ENCODE results near the gene TMEM163. TPM values are rescaled to one million over a fixed set of nuclear protein-coding genes. Genes with fewer than 3 reads are reported as not detected.

The TMEM163 gene
- total RNA-seq, 1 donor: not detected

DNA sequence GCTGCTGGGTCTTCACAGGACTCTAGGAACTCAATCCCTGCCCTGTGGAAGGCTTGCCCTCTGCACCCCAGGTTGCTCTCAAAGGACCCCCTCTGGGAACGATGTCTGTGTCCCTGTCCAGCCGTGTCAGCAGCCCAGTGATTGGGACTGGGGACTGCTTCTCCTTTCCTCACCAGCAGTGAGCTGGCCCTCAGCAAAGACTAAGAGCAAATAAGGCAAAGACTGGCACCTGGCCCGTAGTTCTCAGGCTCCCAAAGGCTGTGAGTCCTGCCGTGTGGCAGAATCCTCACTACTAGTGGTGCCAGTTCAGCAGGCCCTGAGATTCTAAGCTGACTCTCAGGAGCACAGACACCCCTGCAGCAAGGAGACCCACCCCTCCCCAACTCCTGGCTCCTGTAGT lies 47.8 kb downstream of the TMEM163 start:
- DNase-seq (ENCODE audit: low read depth): no peak
- TF ChIP-seq, protein P1, sequence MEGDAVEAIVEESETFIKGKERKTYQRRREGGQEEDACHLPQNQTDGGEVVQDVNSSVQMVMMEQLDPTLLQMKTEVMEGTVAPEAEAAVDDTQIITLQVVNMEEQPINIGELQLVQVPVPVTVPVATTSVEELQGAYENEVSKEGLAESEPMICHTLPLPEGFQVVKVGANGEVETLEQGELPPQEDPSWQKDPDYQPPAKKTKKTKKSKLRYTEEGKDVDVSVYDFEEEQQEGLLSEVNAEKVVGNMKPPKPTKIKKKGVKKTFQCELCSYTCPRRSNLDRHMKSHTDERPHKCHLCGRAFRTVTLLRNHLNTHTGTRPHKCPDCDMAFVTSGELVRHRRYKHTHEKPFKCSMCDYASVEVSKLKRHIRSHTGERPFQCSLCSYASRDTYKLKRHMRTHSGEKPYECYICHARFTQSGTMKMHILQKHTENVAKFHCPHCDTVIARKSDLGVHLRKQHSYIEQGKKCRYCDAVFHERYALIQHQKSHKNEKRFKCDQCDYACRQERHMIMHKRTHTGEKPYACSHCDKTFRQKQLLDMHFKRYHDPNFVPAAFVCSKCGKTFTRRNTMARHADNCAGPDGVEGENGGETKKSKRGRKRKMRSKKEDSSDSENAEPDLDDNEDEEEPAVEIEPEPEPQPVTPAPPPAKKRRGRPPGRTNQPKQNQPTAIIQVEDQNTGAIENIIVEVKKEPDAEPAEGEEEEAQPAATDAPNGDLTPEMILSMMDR (IDR thresholded peaks at IDR 0.05; ENCODE audit: insufficient read depth, low read depth, low read length): no peak
- H3K4me3 ChIP-seq (ENCODE audit: low read depth, low read length): no peak overlapping the region

DNA sequence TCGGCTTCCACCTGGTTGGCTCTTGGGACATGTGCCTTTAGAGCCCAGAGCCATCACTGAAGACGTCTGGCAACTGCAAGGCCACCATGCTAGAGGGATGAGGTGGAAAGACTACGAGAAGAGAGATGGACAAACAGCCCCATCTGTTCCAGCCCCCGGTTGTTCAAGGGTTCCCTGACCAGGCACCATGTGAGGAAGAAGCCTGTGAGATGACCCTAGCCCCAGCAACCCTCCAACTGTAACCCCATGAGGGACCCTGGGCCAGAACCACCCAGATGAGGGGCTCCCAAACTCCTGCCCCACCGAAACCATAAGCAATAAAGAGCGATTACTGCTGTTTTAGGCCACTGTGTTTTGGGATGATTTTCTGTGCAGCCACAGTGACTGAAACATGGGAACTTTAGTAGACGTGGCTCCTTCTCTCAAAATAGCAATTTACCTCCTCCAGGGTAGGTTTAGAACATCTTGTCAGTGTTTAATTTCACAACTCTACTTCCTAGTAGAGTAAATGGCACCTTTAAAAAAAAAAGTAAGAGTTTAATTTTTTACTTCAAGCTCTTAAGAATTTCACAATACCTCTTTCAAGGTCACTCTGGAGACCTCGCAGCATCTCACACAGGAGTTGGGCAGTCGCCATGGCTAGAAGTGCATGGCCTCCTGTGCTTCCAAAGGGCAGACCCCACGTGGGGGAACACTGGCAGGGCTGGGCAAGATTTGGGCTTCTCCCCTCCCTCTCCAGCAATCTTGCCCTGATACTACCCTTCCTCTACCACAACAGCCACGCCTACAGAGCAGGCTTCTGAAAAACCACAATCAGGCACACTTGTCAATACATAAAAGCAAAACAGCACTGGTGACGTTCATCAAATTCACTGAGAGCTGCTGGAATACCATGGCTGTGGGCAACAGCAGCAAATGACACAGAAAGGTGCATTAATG lies 48.8 kb downstream of the TMEM163 start:
- no peak overlapping the region for H3K4me3 ChIP-seq (ENCODE audit: low read depth, low read length)
- DNase-seq (ENCODE audit: low read depth): no peak
- TF ChIP-seq, protein P1 (IDR thresholded peaks at IDR 0.05; ENCODE audit: insufficient read depth, low read depth, low read length): no peak

DNA sequence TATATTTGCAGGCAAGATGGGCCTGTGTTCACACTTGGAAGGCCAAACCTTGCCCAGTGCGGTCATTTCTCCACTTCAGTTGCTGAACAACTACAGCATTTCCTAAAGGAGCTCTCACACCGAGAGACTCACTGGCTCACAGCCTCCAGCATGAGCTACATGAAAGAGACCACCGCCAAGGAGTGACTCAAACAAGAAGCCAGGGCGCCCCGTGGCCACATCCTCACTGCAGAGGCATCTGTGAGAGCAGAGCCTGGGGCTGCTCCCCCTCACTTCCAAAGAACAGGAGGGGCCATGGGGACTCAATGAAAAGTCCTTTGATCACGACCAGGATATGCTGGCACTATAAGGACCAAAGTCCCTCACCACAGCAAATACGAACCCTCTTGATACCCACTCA lies 50.0 kb downstream of the TMEM163 start:
- no peak overlapping the region for H3K4me3 ChIP-seq (ENCODE audit: low read depth, low read length)
- DNase-seq (ENCODE audit: low read depth): no peak
- TF ChIP-seq, protein P1 (IDR thresholded peaks at IDR 0.05; ENCODE audit: insufficient read depth, low read depth, low read length): no peak

DNA sequence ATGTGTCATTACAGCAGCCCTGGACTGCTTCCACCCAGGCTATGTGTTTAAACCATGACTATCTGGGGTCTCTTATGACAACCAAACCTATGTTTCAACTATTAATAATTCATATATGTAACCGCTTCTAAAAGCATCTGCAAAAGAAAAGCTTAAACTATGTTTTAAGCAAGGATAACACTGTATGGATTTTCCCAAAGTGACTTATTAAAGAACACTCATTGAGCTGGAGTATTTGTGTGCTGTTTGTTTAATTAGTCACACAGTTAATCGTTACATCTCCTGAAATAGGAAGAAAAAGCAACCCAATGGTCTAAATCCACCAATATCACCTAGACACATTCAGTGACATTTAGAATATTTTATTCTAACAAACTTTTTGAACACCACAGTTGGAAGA lies 51.3 kb downstream of the TMEM163 start:
- no peak for DNase-seq (ENCODE audit: low read depth)
- TF ChIP-seq, protein P1 (IDR thresholded peaks at IDR 0.05; ENCODE audit: insufficient read depth, low read depth, low read length): no peak
- no peak overlapping the region for H3K4me3 ChIP-seq (ENCODE audit: low read depth, low read length)

DNA sequence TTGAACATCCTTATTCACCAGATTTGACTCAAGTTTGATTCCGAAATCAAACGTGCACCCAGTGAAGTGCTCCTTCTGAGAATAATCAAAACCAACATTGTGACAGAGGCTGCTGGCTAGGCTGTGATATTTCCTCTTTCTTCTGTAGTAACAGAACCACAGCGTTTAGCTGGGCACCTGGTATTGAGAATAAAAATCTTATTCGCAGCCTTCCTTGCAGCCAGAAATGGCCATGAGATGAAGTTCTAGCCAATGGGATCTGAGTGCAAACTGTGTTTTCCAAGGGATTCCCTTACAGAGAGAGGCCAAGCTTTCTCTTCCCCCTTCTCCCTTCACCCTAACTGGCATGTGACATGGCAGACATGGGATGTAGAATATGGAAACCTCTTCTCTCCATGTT lies 51.7 kb downstream of the TMEM163 start:
- DNase-seq (ENCODE audit: low read depth): no peak
- TF ChIP-seq, protein P1 (IDR thresholded peaks at IDR 0.05; ENCODE audit: insufficient read depth, low read depth, low read length): no peak
- no peak overlapping the region for H3K4me3 ChIP-seq (ENCODE audit: low read depth, low read length)

DNA sequence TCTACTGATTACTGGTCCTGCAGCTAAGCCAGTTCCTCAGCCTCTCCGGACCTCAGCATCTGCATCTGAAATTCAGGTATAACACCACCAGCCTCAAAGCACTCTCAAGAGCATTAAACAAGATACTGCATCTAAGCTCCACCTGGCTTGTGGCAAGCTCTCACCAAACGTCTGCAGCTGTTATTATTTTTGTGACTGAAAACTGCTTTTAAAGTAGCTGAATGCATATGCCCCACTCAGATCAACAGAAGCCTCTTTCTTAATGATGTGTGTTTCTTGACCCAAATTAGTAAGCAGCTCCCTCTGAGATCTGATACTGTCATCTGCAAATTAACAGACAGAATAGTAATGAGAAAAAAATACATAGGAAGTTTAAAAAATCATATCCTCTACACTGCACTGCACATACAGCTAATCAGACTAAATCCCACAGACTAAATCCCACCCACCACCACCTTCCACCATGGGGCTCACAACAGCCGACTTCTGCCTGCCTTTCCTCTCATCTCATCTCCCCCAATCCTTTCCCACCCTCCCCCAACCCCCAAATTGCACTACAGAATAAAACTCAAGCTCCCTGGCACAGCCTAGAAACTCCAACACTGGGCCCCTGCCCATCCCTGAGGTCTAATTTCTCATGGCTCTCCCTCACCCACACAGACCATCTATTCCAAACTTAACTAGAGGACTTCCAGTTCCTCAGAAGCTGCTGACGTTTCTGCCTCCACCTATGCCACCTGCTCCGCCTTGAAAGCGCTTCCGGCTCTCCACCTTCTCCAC lies 52.9 kb downstream of the TMEM163 start:
- DNase-seq (ENCODE audit: low read depth): no peak
- TF ChIP-seq, protein P1 (IDR thresholded peaks at IDR 0.05; ENCODE audit: insufficient read depth, low read depth, low read length): no peak
- no peak overlapping the region for H3K4me3 ChIP-seq (ENCODE audit: low read depth, low read length)
